Thyroid gland (tissue), 4 donors: ENCODE measurements around the gene WDPCP. TPM values are rescaled to one million over a fixed set of nuclear protein-coding genes. Genes with fewer than 3 reads are reported as not detected.

Source experiments
- DNase-seq, 2 donors: peaks; one replicate each; pipeline ENCODE4 v3.0.0-alpha.2; 2019
- H3K27ac ChIP-seq, 3 donors: fragments of 200-600 bp; sonication (generic); 1 replicate in 2 of 3; 2 replicates in 1 of 3; pipeline ENCODE4 v1.5.1; 2016 to 2019; ENCODE audit warnings: mild to moderate bottlenecking in 1 of 3, moderate library complexity in 1 of 3
- H3K27me3 ChIP-seq: fragments of 200-600 bp; sonication (generic); one replicate; pipeline ENCODE4 v1.5.1; 2019
- H3K36me3 ChIP-seq, 2 donors: fragments of 200-600 bp; sonication (generic); one replicate each; pipeline ENCODE4 v1.5.1; 2016 to 2019
- H3K4me1 ChIP-seq, 2 donors: fragments of 200-600 bp; sonication (generic); one replicate each; pipeline ENCODE4 v1.5.1; 2017 to 2019
- H3K4me3 ChIP-seq, 3 donors: fragments of 200-600 bp; sonication (generic); replicated peaks in 1 of 3; 1 replicate in 2 of 3; 2 replicates in 1 of 3; pipeline ENCODE4 v1.5.1; 2016; ENCODE audit warnings: mild to moderate bottlenecking in 1 of 3
- H3K9me3 ChIP-seq: fragments of 200-600 bp; sonication (generic); one replicate; pipeline ENCODE4 v1.5.1; 2017
- POLR2A ChIP-seq, 2 donors: fragments of 450-650 bp; IDR thresholded peaks; one replicate each; pipeline ENCODE4 v1.6.1; 2017; ENCODE audit warnings: antibody characterized with exemption in 2 of 2, mild to moderate bottlenecking in 2 of 2, moderate library complexity in 1 of 2
- WGBS, 2 donors: methylation state at CpG; one replicate each; pipeline ENCODE4 v1.1.5; 2017; 5-methylcytosine and 5-hydroxymethylcytosine counted together
- intact Hi-C: fragments of 100-400 bp; cut with DNase I; formaldehyde crosslinking; loops from one replicate; pipeline ENCODE4 v1.15.1; 2023
- total RNA-seq, 4 donors: library from RNA; depleted of rRNA; stranded (reverse); fragments of >200 nt; gene quantifications; one replicate each; pipeline ENCODE4 v1.2.3, GENCODE V29; 2016
- TF ChIP-seq, protein P1 (sequence below), 6 experiments: fragments of 200-600 bp in 3 of 6; fragments of 450-650 bp in 3 of 6; sonication (generic) in 3 of 6; IDR thresholded peaks; one replicate each; pipeline ENCODE4 v1.5.1; 2016 to 2019; ENCODE audit warnings: antibody characterized with exemption in 6 of 6, mild to moderate bottlenecking in 2 of 6, inconsistent platforms in 1 of 6, moderate library complexity in 1 of 6

The WDPCP gene
- total RNA-seq, 4 donors from 2014 or later: 18.3 to 33.1 (median 22.0) TPM

DNA sequence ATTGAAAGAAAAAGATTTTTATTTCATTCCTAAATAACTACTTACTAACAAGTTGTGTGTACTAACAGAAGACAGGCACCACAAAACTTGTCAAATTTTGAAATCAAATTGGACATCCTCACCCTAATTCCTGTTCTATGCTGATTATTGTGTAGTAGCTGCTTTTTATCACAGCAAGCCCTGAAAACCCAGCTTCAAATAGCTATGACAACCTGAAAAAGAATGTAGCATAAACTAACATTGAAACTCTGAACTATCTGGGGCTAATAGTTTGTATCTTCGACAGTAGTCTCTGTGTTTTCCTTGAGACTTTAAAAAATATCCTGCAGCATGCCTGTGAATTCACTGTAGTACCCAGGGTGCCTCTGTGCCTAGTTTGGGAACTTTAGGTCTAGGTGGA lies 122.6 kb downstream of the WDPCP start:
- no peaks in the 10 kb centered on the region for H3K4me1 ChIP-seq
- H3K4me3 ChIP-seq: no peak overlapping the region
- intact Hi-C loops: no loop called here
- no peaks in the 10 kb centered on the region for H3K36me3 ChIP-seq
- DNase-seq: no peak
- 76 to 78% methylated on average over 1 of the region's 1 CpG for WGBS, 2 donors
- H3K27ac ChIP-seq: no peak overlapping the region
- H3K27me3 ChIP-seq: no peaks in the 10 kb centered on the region
- H3K9me3 ChIP-seq: no peaks in the 10 kb centered on the region
- no peak for TF ChIP-seq POLR2A (IDR thresholded peaks at IDR 0.05)
- TF ChIP-seq, protein P1, sequence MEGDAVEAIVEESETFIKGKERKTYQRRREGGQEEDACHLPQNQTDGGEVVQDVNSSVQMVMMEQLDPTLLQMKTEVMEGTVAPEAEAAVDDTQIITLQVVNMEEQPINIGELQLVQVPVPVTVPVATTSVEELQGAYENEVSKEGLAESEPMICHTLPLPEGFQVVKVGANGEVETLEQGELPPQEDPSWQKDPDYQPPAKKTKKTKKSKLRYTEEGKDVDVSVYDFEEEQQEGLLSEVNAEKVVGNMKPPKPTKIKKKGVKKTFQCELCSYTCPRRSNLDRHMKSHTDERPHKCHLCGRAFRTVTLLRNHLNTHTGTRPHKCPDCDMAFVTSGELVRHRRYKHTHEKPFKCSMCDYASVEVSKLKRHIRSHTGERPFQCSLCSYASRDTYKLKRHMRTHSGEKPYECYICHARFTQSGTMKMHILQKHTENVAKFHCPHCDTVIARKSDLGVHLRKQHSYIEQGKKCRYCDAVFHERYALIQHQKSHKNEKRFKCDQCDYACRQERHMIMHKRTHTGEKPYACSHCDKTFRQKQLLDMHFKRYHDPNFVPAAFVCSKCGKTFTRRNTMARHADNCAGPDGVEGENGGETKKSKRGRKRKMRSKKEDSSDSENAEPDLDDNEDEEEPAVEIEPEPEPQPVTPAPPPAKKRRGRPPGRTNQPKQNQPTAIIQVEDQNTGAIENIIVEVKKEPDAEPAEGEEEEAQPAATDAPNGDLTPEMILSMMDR (IDR thresholded peaks at IDR 0.05): no peak

DNA sequence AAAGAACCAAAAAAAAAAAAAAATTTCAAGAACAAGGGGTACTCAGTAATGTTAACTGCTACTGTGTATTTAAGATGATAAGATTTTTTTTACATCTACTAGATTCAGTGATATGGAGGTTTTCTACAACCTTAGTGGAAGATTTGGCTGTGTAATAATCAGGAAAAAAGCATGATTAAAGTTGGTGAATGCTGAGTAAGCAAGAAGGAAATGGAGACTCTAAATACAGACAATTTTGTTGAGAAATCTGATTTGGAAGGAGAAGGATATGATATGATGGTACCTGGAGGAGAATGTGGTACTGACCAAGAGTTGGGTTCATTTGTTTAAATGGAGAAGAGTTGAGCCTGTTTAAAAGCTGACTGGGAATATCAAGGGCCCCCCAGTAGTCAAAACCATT lies 125.1 kb downstream of the WDPCP start:
- Histone ChIP-seq H3K4me1 (no peaks in the 10 kb centered on the region), H3K27ac (no peak overlapping the region), H3K36me3 (no peaks in the 10 kb centered on the region), H3K9me3 (no peaks in the 10 kb centered on the region), H3K27me3 (no peaks in the 10 kb centered on the region), H3K4me3 (no peak overlapping the region)
- intact Hi-C loops: no loop called here
- no peak for TF ChIP-seq POLR2A (IDR thresholded peaks at IDR 0.05)
- TF ChIP-seq, protein P1 (IDR thresholded peaks at IDR 0.05): no peak
- DNase-seq: no peak

GRCh38 chr2:63446658-63447057 lies 141.6 kb downstream of the WDPCP start:
- no peak for DNase-seq
- H3K27me3 ChIP-seq: no peaks in the 10 kb centered on the region
- H3K27ac ChIP-seq: no peak overlapping the region
- H3K9me3 ChIP-seq: no peaks in the 10 kb centered on the region
- no peaks in the 10 kb centered on the region for H3K36me3 ChIP-seq
- WGBS, 2 donors: 84 to 90% methylated on average over 1 of the region's 1 CpG
- no peaks in the 10 kb centered on the region for H3K4me1 ChIP-seq
- no peak overlapping the region for H3K4me3 ChIP-seq
- no peak for TF ChIP-seq POLR2A (IDR thresholded peaks at IDR 0.05)
- TF ChIP-seq, protein P1 (IDR thresholded peaks at IDR 0.05): no peak
- intact Hi-C loops: no loop called here

DNA sequence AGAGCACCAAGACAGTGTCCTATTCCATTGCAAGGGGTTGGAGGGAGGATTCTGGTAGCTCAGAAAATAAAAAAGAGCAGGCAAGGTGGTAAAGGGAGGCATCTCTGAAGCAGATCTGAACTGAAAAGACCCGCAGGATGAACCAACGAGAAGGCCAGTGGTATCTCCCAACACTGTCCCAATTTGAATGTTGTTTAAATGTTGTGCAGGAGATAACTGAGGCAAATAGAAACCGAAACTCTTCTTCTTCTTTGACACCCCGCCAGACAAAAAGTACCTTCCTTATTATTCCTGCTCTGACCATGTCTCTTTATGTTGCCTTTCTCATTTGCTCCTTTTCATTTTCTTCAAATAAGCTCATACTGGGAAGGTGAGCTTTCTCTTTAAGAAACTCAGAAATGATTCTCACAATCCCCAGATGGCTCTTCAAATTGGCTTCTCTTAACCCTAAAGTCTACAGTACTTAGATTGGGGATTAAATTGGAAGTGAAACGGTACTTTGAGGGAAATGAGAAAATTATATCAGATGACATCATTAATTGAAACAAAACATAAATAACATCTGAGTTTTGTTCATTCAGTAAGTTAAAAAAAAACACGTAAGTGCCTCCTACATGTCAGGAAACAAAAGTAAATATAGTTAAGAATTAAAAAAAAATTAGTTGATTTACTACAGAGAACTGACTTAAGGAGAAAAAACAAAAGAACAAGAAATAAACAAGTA lies 143.6 kb downstream of the WDPCP start:
- no peak overlapping the region for H3K4me3 ChIP-seq
- no peak overlapping the region for H3K27ac ChIP-seq
- H3K27me3 ChIP-seq: no peaks in the 10 kb centered on the region
- TF ChIP-seq POLR2A (IDR thresholded peaks at IDR 0.05): no peak
- TF ChIP-seq, protein P1 (IDR thresholded peaks at IDR 0.05): no peak
- intact Hi-C loops: no loop called here
- 83 to 84% methylated on average over 6 of the region's 6 CpGs for WGBS, 2 donors
- no peaks in the 10 kb centered on the region for H3K36me3 ChIP-seq
- no peaks in the 10 kb centered on the region for H3K9me3 ChIP-seq
- DNase-seq: no peak
- H3K4me1 ChIP-seq: no peaks in the 10 kb centered on the region

GRCh38 chr2:63440612-63441011 lies 147.7 kb downstream of the WDPCP start:
- 98% methylated on average over 1 of the region's 1 CpG for WGBS, 2 donors
- no peak for TF ChIP-seq POLR2A (IDR thresholded peaks at IDR 0.05)
- TF ChIP-seq, protein P1 (IDR thresholded peaks at IDR 0.05): no peak
- DNase-seq: no peak
- intact Hi-C loops: no loop called here
- H3K27ac ChIP-seq: no peak overlapping the region
- H3K27me3 ChIP-seq: no peaks in the 10 kb centered on the region
- no peaks in the 10 kb centered on the region for H3K36me3 ChIP-seq
- no peaks in the 10 kb centered on the region for H3K9me3 ChIP-seq
- no peak overlapping the region for H3K4me3 ChIP-seq
- no peaks in the 10 kb centered on the region for H3K4me1 ChIP-seq
